NAMALWA (cell line): ENCODE measurements around the gene MCF2L2.
"Not testable (repeated sequence)": the region's sequence is repeated elsewhere in the genome, so short reads cannot be mapped to it uniquely, and the experiment has no call there.

Source experiments
- DNase-seq: peaks from one replicate; pipeline ENCODE4 v3.0.0-alpha.2; 2015; ENCODE audit warnings: low spot score

MCF2L2 gene

GRCh38 chr3:183396662-183397391 is 31.6 kb downstream of the MCF2L2 start:
- no peak for DNase-seq

GRCh38 chr3:183394150-183394549 is 34.3 kb downstream of the MCF2L2 start:
- DNase-seq, result no peak

GRCh38 chr3:183393625-183394024 is 34.8 kb downstream of the MCF2L2 start:
- no peak for DNase-seq

GRCh38 chr3:183392186-183393034 is 36.0 kb downstream of the MCF2L2 start:
- no peak for DNase-seq

- no peak for DNase-seq
These were observed 37.0 kb downstream of the MCF2L2 start for GRCh38 chr3:183391460-183391859.

- DNase-seq, result no peak
These were observed 37.6 kb downstream of the MCF2L2 start for GRCh38 chr3:183390844-183391243.

- DNase-seq, result no peak
These were observed 40.1 kb downstream of the MCF2L2 start for GRCh38 chr3:183388213-183388895.

GRCh38 chr3:183387797-183388196 is 40.6 kb downstream of the MCF2L2 start:
- no peak for DNase-seq

- DNase-seq, result no peak
These were observed 41.8 kb downstream of the MCF2L2 start for GRCh38 chr3:183386651-183387050.

- peak; percentile 87 for DNase-seq
These were observed 42.5 kb downstream of the MCF2L2 start for GRCh38 chr3:183385698-183386613.

GRCh38 chr3:183381673-183382072 is 46.7 kb downstream of the MCF2L2 start:
- peak; percentile 76 for DNase-seq

GRCh38 chr3:183381179-183381578 is 47.2 kb downstream of the MCF2L2 start:
- DNase-seq, result no peak

- no peak for DNase-seq
These were observed 49.5 kb downstream of the MCF2L2 start for GRCh38 chr3:183378951-183379350.

- DNase-seq, result no peak
These were observed 49.9 kb downstream of the MCF2L2 start for GRCh38 chr3:183378545-183378944.

- no peak for DNase-seq
These were observed 50.4 kb downstream of the MCF2L2 start for GRCh38 chr3:183378008-183378407.

- DNase-seq, result no peak
These were observed 51.0 kb downstream of the MCF2L2 start for GRCh38 chr3:183377307-183377959.

GRCh38 chr3:183375787-183376186 is 52.6 kb downstream of the MCF2L2 start:
- DNase-seq, result no peak

- no peak for DNase-seq
These were observed 53.1 kb downstream of the MCF2L2 start for GRCh38 chr3:183375337-183375736.

- no peak for DNase-seq
These were observed 55.5 kb downstream of the MCF2L2 start for GRCh38 chr3:183372911-183373310.

- not testable (repeated sequence) for DNase-seq
These were observed 56.8 kb downstream of the MCF2L2 start for GRCh38 chr3:183371600-183371968.

- DNase-seq, result no peak
These were observed 58.0 kb downstream of the MCF2L2 start for GRCh38 chr3:183370391-183370790.
